Measurements from ENCODE around the gene BRD2. TPM values are rescaled to one million over a fixed set of nuclear protein-coding genes. Genes with fewer than 3 reads are reported as not detected.

The BRD2 gene
- total and polyA plus RNA-seq, 9 of the 15 experiments (the other 6 are each of a cell fraction or from before 2014, with no cell fraction given) = 19.0 to 252 (median 181) TPM

DNA sequence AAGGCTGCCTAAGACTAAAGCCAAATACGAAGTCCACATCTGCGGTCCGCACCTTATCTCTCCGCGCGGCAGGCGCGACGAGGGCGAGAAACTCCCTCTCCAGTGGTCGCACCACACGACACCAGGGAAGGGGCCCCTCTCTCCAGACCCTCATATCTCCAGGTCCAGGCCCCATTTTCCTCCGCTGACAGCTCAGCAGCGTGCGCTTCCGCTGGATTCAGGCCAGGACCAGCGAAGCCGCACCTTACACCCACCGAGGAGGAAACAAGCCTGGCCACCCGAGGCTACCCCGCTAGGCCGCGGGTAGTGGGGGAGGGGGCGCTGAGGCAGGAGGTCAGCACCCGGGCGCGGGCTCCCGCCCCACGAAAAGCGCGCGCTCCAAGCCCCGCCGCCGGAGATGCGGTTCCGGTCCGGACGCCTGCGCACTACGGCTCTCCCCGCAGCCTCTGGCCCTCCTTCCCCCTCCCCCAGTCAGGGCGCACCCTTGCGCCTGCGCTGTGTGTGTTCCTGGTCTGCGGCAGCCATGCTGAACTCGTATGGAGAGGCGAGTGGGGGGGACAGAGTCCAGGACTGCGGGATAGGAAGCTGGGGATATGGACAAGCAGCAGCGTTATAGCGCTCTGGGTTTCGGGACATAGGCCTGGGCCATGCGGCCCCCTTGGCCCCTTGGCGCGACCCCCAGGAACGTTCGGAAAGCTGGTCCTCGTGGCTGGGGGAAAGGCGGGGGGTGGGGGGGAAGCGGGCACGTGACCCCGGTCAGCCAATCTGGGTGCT, at the start of gene BRD2 (continued):
- no peak for TF ChIP-seq IRF2 (CRISPR knock-in tag; IDR thresholded peaks at IDR 0.05)
- TF ChIP-seq, protein P1, sequence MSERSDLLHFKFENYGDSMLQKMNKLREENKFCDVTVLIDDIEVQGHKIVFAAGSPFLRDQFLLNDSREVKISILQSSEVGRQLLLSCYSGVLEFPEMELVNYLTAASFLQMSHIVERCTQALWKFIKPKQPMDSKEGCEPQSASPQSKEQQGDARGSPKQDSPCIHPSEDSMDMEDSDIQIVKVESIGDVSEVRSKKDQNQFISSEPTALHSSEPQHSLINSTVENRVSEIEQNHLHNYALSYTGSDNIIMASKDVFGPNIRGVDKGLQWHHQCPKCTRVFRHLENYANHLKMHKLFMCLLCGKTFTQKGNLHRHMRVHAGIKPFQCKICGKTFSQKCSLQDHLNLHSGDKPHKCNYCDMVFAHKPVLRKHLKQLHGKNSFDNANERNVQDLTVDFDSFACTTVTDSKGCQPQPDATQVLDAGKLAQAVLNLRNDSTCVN (CRISPR knock-in tag; IDR thresholded peaks at IDR 0.05) = peak; percentile 53; the same call in 1 of the 2 replicates
- peak in 1 of 2 experiments; percentile 55; a peak in 1 of 4 replicates for TF ChIP-seq FOXA3 (CRISPR knock-in tag; conservative IDR thresholded peaks at IDR 0.05 in 1 of 2, IDR thresholded peaks at IDR 0.05 in 1 of 2)
- TF ChIP-seq, protein P2, sequence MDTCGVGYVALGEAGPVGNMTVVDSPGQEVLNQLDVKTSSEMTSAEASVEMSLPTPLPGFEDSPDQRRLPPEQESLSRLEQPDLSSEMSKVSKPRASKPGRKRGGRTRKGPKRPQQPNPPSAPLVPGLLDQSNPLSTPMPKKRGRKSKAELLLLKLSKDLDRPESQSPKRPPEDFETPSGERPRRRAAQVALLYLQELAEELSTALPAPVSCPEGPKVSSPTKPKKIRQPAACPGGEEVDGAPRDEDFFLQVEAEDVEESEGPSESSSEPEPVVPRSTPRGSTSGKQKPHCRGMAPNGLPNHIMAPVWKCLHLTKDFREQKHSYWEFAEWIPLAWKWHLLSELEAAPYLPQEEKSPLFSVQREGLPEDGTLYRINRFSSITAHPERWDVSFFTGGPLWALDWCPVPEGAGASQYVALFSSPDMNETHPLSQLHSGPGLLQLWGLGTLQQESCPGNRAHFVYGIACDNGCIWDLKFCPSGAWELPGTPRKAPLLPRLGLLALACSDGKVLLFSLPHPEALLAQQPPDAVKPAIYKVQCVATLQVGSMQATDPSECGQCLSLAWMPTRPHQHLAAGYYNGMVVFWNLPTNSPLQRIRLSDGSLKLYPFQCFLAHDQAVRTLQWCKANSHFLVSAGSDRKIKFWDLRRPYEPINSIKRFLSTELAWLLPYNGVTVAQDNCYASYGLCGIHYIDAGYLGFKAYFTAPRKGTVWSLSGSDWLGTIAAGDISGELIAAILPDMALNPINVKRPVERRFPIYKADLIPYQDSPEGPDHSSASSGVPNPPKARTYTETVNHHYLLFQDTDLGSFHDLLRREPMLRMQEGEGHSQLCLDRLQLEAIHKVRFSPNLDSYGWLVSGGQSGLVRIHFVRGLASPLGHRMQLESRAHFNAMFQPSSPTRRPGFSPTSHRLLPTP (IDR thresholded peaks at IDR 0.05; ENCODE audit: borderline replicate concordance, extremely low read depth, insufficient read length) = no peak
- peak; percentile 58; the same call in 1 of the 2 replicates for TF ChIP-seq EP300 (IDR thresholded peaks at IDR 0.05; ENCODE audit: low read length)
- peak; percentile 93 for TF ChIP-seq RNF2 (IDR thresholded peaks at IDR 0.05)
- TF ChIP-seq ILK (tag; IDR thresholded peaks at IDR 0.05; ENCODE audit: borderline replicate concordance, low read depth) = no peak
- no peak for TF ChIP-seq SRSF1 (IDR thresholded peaks at IDR 0.05; ENCODE audit: low read depth, low read length)
- 0 out of 2 replicates have a peak, but pooled peaks have one; percentile 48 for TF ChIP-seq ZNF76 (CRISPR knock-in tag; IDR thresholded peaks at IDR 0.05; ENCODE audit: borderline replicate concordance)
- no peak for TF ChIP-seq DNMT1 (IDR thresholded peaks at IDR 0.05)
- TF ChIP-seq PCBP1 (IDR thresholded peaks at IDR 0.05; ENCODE audit: low read depth, low read length, poor library complexity, severe bottlenecking) = peak; percentile 77
- TF ChIP-seq TAF1 (IDR thresholded peaks at IDR 0.05; ENCODE audit: control insufficient read depth, extremely low read depth, insufficient read depth, low read length, severe bottlenecking) = peak; percentile 62
- TF ChIP-seq, protein P3, sequence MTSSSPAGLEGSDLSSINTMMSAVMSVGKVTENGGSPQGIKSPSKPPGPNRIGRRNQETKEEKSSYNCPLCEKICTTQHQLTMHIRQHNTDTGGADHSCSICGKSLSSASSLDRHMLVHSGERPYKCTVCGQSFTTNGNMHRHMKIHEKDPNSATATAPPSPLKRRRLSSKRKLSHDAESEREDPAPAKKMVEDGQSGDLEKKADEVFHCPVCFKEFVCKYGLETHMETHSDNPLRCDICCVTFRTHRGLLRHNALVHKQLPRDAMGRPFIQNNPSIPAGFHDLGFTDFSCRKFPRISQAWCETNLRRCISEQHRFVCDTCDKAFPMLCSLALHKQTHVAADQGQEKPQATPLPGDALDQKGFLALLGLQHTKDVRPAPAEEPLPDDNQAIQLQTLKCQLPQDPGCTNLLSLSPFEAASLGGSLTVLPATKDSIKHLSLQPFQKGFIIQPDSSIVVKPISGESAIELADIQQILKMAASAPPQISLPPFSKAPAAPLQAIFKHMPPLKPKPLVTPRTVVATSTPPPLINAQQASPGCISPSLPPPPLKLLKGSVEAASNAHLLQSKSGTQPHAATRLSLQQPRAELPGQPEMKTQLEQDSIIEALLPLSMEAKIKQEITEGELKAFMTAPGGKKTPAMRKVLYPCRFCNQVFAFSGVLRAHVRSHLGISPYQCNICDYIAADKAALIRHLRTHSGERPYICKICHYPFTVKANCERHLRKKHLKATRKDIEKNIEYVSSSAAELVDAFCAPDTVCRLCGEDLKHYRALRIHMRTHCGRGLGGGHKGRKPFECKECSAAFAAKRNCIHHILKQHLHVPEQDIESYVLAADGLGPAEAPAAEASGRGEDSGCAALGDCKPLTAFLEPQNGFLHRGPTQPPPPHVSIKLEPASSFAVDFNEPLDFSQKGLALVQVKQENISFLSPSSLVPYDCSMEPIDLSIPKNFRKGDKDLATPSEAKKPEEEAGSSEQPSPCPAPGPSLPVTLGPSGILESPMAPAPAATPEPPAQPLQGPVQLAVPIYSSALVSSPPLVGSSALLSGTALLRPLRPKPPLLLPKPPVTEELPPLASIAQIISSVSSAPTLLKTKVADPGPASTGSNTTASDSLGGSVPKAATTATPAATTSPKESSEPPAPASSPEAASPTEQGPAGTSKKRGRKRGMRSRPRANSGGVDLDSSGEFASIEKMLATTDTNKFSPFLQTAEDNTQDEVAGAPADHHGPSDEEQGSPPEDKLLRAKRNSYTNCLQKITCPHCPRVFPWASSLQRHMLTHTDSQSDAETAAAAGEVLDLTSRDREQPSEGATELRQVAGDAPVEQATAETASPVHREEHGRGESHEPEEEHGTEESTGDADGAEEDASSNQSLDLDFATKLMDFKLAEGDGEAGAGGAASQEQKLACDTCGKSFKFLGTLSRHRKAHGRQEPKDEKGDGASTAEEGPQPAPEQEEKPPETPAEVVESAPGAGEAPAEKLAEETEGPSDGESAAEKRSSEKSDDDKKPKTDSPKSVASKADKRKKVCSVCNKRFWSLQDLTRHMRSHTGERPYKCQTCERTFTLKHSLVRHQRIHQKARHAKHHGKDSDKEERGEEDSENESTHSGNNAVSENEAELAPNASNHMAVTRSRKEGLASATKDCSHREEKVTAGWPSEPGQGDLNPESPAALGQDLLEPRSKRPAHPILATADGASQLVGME (CRISPR knock-in tag; IDR thresholded peaks at IDR 0.05) = peak; percentile 15; the same call in 1 of the 2 replicates
- TF ChIP-seq RUNX1 (IDR thresholded peaks at IDR 0.05; ENCODE audit: low read depth) = no peak; the same call in 1 of the 2 replicates
- TF ChIP-seq SMARCC2 (IDR thresholded peaks at IDR 0.05; ENCODE audit: low read depth) = peak; percentile 38; the same call in 1 of the 2 replicates
- TF ChIP-seq KAT8 (IDR thresholded peaks at IDR 0.05; ENCODE audit: low read depth) = no peak

Measured in K562 (cell line).